ENCODE data around the gene JARID2.

JARID2 gene

GRCh38 chr6:15447546-15448267 is 201.8 kb downstream of the JARID2 start:
- FAIRE-seq, result no peak

GRCh38 chr6:15449011-15449410 is 203.1 kb downstream of the JARID2 start:
- no peak for FAIRE-seq

DNA sequence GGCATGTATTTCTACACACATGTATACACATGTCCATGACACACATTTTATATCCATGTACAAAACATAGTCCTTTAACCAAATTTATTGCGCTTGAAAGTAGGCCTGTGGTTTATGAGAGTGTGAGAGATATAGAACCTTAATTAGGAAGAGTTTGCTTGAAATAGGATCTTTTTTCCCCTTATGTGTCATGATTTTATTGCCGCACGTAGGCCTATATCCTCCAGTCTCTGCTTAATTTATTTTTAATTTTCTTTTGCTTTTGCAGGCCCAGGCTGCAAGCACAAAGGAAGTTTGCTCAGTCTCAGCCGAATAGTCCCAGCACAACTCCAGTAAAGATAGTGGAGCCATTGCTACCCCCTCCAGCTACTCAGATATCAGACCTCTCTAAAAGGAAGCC is 205.9 kb downstream of the JARID2 start:
- no peak for FAIRE-seq

- no peak for FAIRE-seq
Observed at GRCh38 chr6:15452182-15452941, 206.5 kb downstream of the JARID2 start.

GRCh38 chr6:15453186-15453585 is 207.3 kb downstream of the JARID2 start:
- FAIRE-seq, result no peak

DNA sequence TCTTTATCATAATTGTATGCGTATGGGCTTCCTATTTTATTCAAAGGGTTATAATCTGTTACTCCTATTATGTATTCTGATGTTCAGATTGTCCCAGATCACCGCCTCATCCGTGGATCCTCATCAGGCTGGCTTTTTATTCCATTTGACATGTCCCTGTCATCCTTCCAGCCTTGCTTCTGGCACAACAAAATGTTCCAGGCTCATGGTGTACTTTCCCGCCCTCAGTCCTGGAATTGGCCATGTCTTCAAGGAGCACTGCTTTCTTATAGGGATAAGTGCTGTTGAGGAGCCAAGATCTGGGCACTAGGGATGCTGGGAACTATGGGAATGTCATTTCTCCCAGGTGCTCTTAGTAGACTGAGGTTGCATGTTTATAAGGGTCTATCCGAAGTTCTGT is 207.8 kb downstream of the JARID2 start:
- no peak for FAIRE-seq

DNA sequence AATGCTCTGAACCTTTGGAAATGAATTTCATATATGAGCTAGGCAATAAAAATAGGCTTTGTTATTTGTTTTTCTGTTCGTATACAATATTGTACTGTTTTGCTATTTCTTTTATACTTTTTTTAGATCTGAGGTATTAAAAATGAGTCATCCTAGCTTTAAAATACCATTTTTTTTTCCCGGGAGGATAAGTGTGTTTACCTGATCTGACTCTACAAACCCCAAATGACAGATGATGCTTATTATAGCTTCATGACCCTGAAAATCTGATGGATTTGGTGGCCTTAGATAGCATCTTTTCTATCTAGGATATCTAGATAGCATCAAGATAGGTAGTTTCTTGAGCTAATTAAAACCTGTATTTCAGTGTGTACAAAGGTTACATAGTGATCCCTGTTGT is 210.6 kb downstream of the JARID2 start:
- FAIRE-seq, result no peak

DNA sequence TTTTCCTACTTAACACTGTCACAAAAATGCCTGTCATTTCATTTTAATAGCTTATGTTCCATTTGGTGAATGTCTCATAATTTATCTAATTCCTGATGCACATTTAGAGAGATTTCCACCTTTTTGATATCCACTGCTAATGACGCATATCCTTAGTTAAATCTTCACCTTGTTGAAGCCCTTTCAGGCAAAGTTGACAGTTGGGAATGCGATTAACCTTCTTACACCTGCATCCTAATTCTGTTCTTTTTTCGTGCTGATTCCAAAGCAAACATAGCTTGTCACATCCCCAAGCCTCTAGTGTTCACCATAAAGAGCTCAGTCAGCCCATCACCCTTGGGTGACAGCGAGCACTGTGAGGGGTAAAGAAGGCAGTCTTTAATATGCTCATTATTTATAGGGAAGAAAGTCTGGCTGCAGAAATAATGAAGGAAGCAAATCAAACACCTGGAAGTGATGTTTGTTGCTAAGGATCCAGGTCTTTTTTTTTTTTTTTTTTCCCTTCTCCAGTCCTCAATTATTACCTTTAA is 211.3 kb downstream of the JARID2 start:
- no peak for FAIRE-seq

DNA sequence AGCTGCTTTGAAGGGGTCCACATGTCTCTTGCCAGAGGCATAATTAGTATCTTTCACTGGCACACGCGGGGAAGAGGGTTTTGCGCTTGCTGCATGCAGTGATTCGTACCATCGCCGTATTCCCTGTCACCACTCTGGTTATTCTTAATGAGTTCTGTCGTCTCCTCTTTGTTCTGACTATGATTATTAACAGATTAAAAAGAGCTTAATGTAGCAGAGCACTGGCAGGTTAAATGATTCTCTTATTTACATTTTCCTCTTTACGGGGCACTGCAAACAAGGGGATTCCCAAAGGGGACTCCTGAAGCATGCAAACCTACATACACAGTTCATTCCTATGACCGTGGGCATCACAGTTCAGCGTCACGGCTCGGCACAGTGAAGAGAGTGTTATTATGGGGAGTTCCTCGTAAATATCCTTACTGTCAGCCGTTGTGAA is 212.2 kb downstream of the JARID2 start:
- no peak for FAIRE-seq

- no peak for FAIRE-seq
Observed at GRCh38 chr6:15460110-15460727, 214.3 kb downstream of the JARID2 start.

DNA sequence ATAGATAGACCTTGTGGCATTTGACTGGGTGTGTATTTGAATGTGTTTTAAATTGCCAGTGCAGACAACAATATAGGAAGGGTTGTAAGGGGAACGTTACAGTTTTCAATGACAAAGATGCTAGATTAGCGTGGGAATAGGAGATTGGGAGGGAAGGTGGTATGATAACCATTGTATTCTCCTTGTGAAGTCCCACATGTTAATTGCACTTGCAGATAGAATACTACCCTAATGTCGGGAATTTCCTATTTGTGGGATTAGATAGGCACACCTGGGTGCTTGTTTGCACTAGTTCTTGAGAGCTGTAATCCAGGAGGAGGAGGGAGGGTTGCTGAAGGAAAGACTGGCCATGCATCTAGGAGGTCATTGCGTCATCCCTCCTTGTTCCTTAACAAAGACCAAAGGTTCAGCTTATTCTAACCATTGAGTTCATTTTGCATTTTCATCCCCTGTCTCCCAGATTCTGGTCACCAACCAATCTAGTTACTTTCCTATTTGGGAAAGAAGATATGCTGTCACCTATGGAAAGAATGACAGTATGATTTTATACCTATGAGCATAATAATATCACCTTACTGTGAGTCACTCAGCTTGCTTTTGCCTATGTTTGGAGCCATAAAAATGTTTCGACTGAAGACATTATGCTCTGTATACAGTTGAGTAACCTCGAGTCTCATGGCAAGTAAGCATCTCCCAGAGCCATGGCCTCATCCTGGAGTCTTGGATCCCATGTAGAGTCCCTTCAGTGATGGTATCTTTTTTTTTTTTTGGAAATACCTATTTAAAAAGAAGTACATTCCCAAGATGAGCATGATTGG is 215.5 kb downstream of the JARID2 start:
- FAIRE-seq, result no peak

DNA sequence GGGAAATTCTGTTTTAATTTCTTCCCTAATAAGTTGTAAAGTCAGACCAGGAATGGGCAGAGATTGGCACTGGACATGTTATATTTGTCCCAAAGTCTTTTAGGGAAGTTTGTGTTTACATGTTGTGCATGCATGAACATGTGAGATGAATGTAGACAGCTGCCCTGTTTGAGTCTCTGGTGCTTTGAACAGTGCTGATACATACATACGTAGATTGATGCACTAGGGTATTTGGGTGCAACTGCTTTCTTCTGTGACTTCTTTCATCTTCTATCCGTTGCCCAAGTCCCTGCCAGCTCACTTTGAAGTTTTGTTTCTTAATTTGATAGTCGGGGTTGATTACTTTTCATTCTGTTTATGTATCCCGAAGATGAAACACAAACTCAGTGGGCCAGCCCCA is 216.4 kb downstream of the JARID2 start:
- FAIRE-seq, result no peak

- no peak for FAIRE-seq
Observed at GRCh38 chr6:15462717-15463525, 217.1 kb downstream of the JARID2 start.

DNA sequence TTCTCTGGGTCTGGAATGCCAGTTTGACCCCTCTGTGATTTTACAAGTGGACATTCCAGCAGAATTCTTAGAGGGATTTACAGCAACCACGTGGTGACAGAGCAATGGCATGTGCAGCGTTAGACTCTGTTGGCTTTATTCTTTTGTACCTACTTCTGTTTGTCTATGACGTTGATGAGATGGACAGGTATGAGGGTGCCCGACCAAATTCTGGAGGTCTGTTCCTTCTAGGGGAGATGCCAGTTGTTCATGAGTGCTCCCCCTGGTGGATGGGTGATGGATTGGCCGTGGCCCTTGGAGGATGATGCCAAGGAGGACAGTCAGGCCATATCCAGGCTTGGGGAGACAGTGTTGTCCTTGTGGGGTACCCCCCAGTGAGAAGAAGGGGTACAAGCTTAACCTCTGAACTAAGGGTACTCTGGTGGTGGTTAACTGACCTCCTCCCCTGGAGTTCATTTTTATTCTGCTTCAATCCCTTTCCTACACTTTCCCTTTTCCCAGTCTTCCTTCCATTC is 218.4 kb downstream of the JARID2 start:
- FAIRE-seq, result no peak

DNA sequence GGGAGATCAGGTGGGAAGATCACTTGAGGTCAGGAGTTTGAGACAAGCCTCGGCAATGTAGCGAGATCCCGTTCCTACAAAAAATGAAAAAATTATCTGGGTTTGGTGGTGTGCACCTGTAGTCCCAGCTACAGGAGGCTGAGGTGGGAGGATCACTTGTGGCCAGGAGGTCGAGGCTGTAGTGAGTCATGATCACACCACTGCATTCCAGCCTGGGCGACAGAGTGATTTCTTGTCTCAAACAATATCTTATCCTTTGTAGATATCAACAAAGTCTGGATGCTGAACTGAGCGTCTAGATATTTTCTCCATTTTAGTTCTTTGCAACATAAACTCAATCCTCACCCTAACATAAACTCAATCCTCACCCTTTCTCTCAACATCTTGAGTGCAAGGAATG is 219.3 kb downstream of the JARID2 start:
- no peak for FAIRE-seq

- FAIRE-seq, result no peak
Observed at GRCh38 chr6:15470746-15471145, 224.9 kb downstream of the JARID2 start.

- no peak for FAIRE-seq
Observed at GRCh38 chr6:15472621-15473020, 226.8 kb downstream of the JARID2 start.

GRCh38 chr6:15473174-15473573 is 227.3 kb downstream of the JARID2 start:
- FAIRE-seq, result no peak

DNA sequence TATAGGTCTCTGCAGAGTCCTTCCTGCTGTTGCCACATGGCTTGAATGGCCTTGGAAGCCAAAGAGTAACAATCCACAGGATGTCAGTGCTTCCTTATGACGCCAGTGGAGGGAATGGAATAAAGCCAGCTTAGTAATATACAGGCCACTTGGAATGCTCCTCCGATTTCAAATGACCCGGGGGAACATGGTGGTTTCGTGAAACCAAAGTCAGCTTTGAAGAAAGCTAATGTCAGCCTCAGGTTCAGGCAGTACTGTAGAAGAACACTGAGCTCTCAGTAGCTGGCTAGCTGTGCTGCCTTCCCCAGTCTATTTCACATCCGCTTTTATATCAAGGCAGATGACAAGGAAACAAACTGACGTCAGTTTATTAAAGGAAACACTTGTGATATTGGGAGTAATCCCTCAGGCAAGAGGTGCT is 227.9 kb downstream of the JARID2 start:
- FAIRE-seq, result no peak

- FAIRE-seq, result no peak
Observed at GRCh38 chr6:15474196-15474595, 228.3 kb downstream of the JARID2 start.

- no peak for FAIRE-seq
Observed at GRCh38 chr6:15475261-15475660, 229.4 kb downstream of the JARID2 start.

GRCh38 chr6:15475872-15476271 is 230.0 kb downstream of the JARID2 start:
- FAIRE-seq, result no peak

All from colon (tissue), 2 donors.